Fibroblast of peridontal ligament (primary cell): ENCODE results near the gene PPP1CC.
"Not testable (repeated sequence)": the region's sequence is repeated elsewhere in the genome, so short reads cannot be mapped to it uniquely, and the experiment has no call there.

Experiments used
- DNase-seq: peaks from one replicate; pipeline ENCODE4 v3.0.0-alpha.2; 2010; ENCODE audit errors: extremely low read depth

The PPP1CC gene

DNA sequence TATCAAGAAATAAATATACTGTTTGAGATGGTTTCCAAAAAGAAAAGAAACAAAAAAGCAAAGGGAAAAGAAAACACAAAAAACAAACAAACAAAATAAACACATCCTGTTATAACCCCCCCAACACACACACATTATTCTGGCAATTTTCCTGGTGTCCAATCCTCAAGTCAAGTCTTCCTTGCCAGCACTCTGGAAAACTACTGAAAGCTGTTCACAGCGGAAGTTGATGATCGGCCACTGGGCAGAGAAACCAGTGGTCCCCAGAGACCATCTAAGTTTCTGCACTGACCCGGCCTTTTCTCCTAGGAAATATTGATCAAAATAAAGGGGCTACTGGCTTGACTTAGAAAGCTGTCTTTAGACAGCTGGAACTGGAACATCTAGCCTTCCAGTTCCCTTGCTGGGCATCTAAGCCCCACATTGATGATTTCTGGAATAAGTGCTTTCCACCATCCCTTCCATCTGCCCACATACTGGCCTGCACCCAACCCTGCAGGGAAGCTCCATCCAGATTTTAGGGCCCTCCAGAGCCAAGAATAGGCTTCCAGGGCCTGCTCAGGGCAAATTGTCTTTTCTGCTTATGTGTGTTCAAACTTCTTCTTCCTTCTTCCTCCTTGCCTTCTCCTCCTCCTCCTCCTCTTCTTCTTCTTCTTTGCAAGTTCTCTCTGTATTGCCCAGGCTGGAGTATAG, 11.6 kb upstream of the PPP1CC start:
- DNase-seq: peak; percentile 39

DNA sequence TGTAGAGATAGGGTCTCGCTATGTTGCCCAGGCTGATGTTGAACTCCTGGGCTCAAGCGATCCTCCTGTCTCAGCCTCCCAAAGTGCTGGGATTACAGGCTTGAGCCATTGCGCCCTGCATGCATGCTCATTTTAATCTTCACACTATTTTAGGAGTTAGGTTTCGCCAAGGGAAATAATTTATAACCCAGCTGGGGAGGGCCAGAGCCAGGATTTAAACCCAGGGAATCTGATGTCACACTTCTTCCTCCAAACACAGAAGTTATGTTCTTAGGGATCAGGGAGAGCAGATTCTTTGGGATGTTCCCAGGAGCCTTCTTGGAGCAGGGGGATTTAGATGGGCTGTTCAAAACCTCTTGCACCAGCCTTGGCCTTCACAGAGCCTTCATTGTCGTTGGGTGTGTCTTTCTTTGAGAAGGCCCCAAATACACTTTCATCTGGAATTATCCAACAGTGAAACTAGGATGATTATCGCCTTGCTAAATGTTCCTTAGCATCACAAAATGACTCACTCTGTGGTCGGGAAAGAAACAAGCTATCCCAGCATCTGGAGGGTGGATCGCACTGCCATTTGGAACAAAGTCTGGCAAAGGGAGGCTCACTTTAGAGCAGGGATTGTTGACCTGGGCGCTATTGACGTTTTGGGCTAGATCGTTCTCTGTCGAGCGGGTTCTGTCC, 8.2 kb upstream of the PPP1CC start:
- DNase-seq: peak; percentile 64

DNA sequence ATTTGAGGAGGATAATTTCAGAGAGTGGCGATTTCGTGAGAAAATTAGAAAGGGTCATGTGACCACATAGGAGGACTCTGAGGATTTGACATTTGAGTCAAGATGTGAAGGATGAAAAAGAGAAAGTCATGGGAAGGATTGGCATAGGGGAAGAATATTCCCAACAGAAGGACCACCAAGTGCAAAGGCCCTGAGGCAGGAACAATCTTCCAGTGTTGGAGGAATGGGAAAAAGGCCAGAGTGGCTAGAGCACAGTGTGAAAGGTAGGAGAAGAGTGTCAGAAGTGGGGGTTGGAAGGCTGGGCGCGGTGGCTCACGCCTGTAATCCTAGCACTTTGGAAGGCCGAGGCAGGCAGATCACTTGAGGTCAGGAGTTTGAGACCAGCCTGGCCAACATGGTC, 3.9 kb upstream of the PPP1CC start:
- DNase-seq: no peak

DNA sequence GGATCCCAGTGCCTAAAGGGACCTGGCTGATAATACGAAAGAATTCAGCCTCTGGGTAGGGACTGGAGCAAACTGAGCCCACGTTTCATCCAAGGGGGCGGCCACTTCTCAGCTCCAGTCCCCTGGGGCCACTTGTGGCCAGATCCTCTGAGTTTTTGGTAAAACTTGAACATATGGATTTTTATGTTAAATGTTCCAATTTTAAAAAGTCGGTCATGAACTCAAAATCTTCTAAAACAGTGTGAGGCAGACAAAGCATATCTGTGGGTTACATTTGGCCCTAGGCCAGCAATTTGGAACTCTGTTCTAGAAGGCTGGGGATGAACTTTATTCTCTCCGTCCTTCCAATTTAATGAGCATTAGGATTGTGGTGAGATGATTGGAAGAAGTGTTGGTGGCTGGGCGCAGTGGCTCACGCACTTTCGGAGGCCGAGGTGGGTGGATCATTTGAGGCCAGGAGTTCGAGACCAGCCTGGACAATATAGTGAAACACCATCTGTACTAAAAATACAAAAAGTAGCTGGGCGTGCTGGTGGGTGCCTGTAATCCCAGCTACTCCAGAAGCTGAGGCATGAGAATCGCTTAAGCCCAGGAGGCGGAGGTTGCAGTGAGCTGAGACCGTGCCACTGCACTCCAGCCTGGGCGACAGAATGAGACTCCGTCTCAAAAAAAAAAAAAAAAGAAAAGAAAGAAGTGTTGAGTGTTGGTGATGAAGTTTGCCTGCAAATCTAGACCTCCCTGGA, 3.0 kb upstream of the PPP1CC start:
- DNase-seq: peak; percentile 67

DNA sequence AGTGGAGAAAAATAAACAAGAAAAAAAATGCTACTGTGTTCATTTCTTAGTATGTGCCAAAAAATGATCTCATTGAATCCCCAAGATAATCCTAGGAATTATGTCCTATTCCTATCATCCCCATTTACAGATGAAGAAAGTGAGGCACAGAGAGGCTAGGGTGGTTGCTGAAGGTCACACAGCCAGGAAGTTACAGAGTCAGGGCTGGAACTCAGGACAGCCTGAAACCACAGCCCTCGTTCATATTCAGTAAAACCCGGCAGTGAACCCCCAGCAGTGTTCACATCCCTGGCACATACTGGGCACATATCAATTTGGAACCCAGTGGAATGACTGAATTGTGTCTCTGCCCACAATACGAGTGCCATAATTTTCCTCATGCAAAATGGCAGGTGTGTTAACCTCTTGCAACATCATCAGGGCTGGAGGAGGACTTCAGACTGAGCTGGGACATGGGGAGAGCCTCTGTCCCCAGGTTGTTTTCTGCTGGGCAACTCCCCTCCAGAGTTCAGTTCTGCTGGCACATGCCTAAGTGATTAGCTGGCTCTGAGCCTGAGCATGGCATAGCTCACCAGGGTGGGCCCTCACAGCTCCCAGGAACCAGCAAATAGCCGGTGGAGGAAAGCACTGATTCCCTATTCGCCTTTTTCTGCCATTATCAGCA, 2.0 kb upstream of the PPP1CC start:
- peak; percentile 20 for DNase-seq

DNA sequence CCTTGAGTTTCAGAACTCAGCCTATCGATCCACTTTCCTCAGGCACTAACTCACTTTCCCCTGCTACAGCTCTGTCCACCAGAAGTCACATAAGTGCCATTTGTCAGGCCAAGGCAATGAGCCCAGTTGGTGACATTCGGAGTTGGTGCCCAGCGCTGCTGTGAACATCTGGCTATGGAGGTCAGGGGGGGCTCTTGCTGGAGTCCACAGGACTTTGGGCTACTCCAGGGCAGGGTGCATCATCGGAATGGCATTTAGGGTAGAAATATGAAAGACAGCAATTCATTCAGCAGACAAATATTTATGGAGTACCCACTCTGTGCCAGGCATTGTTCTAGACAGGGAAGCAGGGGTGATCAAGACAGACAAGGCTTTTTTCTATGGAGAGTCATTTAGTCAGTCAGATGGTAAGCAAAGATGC, 1.5 kb upstream of the PPP1CC start:
- peak; percentile 69 for DNase-seq

DNA sequence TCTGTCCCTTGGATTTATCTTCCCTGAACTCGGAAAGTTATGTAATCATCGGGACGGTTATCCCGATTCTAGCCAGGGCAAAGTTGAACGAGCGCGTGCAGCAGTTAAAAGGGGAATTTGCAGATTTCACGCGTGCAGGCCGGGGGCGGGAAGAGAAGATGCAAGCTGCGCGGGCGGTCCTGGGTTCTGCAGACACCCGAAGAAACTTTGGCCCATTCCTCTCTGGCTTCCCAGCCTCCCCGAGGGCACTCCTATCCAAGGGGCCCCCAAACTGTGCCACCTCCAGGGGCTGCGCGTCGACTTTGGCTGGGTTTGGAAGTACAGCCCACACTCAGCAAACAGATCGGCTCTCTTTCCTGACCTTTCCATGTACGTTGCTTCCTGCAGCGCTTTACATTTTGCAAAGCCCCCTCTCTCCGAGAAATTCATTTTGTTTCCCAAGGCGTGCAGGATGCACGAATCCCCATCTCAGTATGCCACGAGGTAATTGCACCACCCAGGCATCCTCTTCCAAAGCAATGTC, 941 bp upstream of the PPP1CC start:
- DNase-seq: no peak

DNA sequence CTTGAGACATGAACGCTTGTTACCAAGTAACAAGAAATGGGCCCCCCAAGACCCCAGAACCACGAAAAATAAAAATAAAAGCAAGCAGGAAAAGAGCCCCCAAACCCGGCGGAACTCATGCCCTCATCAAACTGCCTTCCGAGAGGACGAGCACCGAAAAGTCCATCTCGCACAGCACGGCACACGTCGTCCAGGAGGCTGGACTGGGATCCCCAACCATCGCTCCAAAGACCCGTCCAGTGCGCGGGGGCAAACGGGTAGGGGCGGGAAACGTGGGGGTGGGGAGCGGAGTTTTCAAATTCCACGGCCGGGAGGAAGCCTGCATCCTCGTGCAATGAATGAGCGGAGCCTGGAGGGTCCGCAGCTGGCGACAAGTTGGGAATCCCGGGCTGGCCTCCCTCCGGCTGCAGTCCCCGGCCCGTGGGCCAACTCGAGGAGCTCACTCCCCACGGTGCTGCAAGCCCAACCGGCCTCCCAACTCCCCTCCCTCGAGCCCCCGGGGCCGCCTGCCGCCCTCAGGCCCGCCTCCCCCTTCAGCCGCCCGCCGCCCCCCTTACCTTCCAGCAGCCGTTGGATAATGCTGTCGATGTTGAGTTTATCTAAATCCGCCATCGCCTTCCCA, 484 bp downstream of the PPP1CC start:
- DNase-seq: no peak

DNA sequence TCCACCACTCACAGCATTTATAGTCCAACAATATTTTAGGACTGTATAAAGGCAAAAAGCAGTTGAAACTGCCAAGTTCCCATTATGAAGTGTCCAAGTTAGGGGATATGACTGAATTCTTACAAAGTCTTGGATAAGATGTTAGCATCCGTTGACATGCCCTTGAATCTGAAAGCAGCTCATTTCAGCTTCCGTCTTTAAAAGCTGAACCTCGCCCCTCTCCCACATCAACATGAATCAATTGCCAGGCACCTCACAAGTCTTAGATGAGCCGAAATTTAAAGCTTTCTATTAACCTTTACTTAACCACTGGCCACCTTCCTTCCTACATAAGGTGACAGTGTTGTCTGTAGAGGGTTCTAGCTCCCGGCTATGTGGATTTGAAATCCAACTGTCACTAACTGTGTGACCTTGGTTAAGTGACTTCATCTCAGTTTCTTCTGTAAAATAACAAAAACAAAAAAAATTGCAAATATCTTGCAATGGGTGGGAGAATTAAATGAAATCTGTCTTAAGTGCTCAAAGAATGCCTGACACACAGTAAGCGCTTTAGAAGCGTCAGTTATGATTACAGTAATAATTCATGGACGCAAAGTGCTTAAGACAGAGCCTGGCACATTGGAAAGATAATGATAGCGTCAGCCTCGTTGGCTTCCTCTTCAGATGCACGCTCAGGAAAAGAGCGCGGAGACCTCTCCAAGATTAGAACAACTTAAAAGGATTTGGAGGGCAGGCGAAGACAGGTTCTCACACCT, 1.2 kb downstream of the PPP1CC start:
- DNase-seq: peak; percentile 43

DNA sequence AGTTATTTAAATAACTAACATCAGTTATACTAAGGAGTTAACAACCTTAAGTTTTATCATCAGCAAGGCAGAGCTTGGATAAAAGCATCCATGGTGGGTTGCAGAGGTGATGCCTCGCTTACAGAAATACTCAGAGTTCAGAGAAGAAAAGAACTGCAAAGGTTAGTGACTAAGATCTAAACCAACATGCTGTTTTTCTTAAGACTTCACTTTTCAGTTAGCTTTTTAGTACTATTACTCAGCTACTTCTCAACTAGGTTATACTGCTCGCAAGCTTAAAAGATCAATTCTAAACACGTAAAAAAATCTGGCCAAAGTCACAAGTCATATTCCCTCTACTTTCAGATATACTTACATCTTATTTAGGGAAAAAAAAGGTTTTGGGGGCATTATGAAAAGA, 2.8 kb downstream of the PPP1CC start:
- no peak for DNase-seq

DNA sequence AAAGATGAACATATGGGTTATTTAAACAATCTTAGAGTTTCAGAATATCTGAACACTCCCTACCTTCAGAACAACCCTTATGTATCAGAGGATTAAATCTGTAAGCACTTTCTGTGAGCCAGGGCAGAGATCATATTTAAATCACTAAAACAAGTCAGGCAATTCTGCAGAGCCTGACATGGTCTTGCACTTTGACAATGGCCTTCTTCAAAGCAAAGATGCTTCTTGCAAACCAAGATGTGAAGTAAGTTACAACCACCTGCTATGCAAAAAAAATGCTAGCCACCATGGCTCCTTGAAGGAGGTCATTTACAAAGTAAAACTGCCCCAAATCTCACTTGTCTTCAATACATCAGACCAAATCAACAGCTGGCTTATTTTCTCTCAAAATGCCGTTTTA, 3.2 kb downstream of the PPP1CC start:
- no peak for DNase-seq

DNA sequence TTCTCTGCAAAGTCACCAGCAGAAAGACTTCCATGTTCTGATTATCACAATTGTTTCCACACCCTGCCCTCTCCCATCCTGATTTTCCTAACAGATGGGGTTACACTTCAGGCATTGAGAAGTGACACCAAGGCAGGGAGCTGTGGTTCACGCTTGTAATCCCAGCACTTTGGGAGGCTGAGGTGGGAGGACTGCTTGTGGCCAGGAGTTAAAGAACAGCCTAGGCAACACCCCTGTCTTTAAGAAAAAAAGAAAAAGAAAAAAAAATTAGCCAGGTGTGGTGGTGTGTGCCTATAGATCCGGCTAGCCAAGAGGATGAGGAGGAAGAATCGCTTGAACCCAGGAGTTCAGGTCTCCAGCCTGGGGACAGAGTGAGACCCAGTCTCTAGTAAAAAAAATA, 5.2 kb downstream of the PPP1CC start:
- DNase-seq: no peak

DNA sequence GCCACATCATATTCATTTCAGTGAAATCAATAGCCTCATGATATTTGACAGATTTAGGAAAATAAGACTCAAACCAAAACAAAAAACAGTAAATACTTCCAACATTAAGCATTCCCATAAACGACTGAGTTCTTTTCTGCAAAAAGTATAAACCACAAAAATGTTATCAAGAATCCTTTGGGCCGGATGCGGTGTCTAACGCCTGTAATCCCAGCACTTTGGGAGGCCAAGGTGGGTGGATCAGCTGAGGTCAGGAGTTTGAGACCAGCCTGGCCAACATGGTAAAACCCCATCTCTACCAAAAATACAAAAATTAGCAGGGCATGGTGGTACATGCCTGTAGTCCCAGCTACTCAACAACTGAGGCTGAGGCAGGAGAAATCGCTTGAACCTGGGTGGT, 5.7 kb downstream of the PPP1CC start:
- DNase-seq: not testable (repeated sequence)

DNA sequence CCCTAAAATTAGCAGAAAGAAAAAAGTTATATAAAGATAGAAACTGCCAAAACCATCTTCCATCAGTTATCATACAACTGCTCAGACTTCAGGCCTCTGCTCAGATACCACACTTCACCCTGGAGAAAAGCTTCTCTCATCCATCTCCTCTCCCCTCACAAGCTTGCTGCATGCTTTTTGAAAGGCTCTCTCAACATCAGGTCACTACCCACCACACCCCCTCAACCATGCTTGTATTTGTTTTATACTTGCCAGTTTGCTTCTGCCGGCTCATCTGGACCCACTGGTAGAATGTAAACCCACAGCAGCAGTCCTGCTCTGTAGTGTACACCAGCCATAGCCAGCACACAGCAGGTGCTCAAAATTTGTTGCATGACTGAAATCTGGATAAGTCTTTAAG, 8.8 kb downstream of the PPP1CC start:
- DNase-seq: no peak

DNA sequence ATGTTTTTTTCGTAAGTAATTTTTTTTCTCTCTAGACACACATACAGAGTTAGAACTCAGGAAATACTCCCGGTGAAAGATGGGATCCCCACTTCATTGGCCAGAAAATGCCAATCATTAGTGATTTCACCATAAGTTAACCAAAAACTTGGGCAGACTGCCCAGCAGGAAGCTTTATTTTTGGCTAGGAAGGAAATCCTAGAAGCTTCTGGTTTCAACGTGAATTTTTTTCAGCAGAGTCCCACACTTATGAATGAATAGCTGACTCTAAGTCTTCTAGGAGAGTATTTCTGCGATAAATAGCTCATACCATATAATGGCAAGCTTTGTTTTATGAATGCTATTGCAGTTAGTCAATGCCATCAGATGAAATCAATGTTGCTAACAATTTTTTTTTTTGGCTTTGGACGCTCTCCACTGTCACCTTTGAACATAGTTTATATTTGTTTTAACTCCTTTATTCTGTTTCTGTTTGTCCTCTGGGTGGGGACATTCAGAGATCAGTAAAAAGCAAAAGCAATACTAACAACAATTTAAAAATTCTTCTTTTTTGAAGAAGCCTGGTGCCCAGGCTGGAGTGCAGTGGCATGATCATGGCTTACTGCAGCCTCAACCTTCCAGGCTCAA, 9.5 kb downstream of the PPP1CC start:
- peak; percentile 80 for DNase-seq

DNA sequence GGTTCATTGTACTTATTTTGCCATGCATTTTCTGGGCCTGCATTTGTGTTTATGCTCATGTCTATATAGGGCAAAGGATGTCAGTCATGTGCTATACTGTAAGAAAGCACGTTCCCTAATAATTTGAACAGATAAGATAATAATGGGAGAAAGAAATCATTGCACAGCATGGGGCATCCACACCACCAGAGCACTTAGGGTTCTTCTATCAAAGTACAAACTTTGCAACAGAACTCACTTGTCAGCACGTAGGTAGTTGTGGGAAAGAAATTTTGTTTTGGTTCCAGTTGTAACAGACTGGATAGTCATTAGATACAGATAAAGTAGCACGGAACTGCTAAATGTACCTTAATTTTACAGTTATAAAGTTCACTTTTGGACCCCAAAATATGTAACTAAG, 10.1 kb downstream of the PPP1CC start:
- no peak for DNase-seq

DNA sequence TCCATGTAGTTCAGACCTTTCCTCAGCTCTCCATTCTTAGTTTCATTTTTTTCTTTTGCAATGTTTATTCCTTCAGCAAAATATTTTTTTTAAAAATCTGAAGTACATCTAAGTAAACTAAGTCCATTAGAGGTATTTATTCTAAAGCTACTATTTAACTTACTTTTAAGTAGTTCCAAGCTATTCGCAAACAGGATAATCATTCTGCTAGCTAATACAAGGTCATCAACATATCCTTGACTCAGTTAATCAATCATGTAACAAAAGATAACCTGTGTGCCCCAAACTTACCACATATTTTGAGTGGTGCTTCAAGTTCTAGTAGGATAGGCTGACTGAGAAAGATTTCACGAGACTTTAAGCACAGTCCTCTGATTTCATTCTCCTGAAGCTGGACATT, 11.2 kb downstream of the PPP1CC start:
- DNase-seq: no peak

DNA sequence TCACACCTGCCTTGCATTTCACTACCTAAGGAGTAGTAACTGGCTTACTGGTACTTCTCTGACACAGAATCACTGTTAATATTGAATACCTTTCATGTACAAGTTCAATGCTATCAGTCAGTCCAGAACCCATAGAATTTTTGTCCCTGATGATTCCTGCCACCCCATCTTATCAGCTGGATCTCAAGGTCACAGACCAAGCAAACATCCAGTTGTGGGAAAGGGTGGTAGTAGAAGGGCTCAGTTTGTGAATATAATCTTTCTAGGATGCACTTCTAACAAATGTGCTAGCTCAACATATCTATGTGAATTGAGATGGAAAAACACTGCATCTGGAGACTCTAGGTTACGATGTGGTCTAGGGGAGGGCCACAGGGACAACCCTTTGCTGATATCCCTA, 14.1 kb downstream of the PPP1CC start:
- DNase-seq: no peak

DNA sequence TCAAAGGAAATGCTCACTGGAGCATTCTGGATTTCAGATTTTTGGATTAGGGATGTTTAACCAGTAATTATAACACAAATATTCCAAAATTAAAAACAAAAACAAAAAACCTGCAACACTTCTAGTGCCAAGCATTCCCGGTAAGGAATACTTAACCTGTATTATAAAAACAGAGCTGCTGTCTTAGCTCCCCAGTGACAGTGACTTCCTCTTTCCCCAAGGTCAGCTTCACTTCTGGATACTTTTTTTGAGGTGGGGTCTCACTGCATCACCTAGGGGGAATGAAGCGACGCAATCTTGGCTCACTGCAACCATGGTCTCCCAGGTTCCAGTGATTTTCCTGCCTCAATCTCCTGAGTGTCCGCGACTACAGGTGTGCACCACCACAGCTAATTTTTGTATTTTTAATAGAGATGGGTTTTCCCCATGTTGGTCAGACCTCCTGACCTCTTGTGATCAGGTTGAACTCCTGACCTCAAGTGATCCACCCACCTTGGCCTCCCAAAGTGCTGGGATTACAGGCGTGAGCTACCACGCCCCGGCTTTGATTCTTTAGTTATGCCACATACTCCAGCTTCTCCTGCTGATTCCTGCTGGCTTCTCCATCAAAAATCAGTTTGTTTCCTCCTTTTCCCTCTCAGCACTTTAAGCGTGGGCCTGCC, 15.9 kb downstream of the PPP1CC start:
- no peak for DNase-seq

DNA sequence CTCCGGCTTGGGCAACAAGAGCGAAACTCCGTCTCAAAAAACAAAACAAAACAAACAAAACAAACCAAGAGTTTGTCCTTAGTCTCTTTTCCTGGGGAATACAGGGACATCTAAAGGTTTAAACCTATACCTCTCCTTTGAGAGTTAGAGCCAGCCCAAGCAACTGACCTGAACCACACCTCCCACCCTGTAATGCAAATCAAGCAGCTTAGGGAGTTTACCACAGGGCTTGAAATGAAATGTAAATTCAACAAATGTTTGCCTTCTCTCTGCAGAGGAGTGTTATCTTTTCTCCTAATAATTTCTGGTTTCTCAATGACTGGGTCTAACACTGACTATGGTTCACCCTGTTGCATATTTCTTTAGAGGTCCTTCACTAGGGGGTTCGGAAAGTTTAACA, 16.7 kb downstream of the PPP1CC start:
- no peak for DNase-seq
